Activated CD8-positive, alpha-beta memory T cell treated with anti-CD3 and anti-CD28 coated beads, Interleukin-2, amount 50 U/mL, for 4 hours (primary cell): Measurements from ENCODE around the gene RASIP1.
A peak's percentile ranks its signal among the peaks of the same experiment; 100 is the strongest.
"Not testable (repeated sequence)": the region's sequence is repeated elsewhere in the genome, so short reads cannot be mapped to it uniquely, and the experiment has no call there.

Source experiments
- DNase-seq: peaks from one replicate; pipeline ENCODE4 v3.0.0-alpha.2; 2020

The RASIP1 gene

GRCh38 chr19:48698046-48698445, 42.4 kb downstream of the RASIP1 start:
- DNase-seq: no peak

DNA sequence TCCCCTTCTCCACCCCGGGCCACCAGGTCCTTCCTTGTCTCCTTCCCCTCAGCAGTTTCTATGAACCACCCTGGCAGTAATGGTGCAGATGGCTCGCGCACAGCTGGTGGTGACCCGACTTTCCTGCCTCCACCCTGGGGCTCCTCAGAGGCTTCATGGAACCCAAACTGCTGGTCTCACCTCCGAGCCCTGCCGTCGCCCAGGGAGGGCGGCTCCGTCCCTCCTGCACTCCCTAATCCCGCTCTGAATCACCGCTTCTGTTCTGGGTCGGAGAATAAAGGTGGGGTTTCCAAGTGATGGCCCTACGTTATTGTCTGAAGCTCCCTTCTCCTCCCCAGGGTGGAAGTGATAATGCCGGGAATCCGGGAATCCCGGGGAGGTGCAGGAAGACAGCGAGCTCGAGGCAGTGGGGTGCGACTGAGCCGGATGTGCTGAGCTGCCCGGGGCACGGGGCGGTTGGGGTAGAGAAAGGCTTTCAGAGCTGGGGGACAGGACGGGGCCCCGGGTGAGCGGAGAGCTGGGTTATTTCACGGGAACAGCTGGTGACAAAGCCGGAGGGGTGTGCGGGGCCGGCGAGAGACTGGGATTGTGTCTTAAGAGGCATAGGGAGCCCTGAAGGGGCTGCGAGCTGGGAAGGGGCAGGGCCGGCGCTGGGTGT, 43.9 kb downstream of the RASIP1 start:
- no peak for DNase-seq

DNA sequence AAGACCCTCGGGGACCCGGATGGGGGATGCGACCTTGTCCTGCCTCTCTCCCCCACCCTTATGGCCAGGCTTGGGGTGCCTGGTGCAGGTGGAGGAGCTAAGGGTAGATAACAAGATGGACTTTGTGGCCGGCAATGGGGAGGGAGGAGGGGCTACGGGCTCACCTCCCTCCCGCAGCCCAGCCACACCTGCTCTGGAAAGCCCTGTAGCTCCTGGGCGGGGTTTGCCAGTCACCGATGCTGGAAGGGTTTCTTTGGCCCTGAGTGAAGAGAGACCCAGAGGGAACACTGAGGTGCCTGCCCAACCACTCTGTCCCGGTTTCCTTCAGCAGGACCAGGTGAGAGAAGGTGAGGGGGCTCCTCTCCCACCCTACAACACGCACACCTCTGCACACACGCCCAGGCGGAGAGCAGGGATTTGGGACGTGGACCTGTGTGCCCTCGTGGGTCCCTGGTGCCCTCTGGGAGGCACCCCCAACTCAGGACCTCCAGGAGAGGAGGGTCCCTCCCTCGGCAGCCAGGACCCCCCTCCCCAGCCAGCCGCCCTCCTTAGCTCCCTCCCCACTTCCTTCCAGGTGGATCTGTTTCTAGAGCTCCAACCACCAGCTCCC, 44.6 kb downstream of the RASIP1 start, which contains the start of gene FUT2:
TSS of gene FUT2 (plus strand) at position 229 of the 610 bp plus-strand sequence. CDS start 6,986 bp downstream, outside the sequence.
- DNase-seq: no peak

GRCh38 chr19:48693629-48694028, 46.8 kb downstream of the RASIP1 start:
- not testable (repeated sequence) for DNase-seq

GRCh38 chr19:48689449-48689848, 51.0 kb downstream of the RASIP1 start:
- no peak for DNase-seq

DNA sequence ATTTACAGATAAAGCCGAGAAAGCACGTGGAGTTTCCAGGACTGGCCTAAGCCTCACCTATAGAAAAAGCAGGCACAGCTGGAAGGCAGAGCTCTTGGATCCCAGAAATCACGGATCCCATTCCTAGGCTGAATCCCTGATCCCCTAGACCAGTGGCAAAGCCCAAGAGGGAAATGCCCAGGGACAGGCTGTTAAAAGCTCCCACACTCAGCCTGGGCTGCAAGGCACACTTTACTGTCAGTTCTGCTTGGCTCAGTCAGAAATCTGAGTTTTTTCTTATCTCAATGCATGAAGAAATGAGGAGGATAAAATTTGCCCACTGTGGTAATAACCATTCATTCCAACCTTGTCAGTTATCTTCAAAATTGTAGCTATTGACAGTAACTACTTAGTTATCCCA, 52.6 kb downstream of the RASIP1 start:
- DNase-seq: no peak

DNA sequence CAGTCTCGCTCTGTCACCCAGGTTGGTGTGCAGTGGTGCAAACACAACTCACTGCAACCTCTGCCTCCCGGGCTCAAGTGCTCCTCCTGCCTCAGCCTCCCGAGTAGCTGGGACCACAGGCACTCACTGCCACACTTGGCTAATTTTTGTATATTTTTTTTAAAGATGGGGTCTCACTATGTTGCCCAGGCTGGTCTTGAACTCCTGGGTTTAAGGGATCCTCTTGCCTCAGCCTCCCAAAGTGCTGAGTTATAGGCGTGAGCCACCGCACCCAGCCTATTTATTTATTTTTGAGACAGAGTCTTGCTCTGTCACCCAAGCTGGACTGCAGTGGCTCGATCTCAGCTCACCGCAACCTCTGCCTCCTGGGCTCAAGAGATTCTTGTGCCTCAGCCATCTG, 53.8 kb downstream of the RASIP1 start:
- not testable (repeated sequence) for DNase-seq

DNA sequence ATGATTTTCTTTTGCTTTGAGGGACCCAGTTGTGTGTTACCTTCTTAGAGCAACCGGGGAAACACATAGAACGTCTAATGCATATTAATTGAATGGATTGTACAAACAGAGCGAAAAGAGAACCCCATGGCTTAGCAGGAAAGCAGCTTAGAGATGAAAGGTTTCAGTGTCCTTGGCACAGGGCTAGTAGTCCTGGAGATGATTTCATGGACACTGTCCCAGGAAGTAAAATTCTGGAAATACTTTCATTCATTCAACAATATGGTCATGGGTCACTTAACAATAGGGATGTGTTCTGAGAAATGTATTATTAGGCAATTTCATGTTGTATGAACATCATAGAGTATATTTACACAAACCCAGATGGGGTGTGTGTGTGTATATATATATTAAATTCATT, 54.3 kb downstream of the RASIP1 start:
- DNase-seq: no peak

GRCh38 chr19:48685583-48685982, 54.8 kb downstream of the RASIP1 start:
- no peak for DNase-seq

DNA sequence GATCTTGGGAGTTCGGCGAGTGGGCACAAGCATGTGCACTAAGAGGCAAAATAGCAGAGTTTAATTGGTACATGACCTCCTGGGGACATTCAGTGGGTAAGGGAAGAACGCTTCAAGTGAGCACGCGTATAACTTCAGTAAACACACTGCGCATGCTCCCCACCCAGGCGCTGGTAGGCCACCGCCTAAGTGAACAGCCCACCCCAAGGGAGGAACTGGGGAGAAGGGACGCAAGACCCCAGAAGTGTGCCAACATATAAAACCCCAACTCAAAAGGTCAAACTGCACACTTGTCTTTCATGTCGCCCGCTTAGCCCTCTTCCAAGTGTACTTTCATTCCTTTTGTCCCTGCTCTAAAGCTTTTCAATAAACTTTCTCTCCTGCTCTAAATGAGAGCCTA, 57.1 kb downstream of the RASIP1 start:
- DNase-seq: peak; percentile 43

GRCh38 chr19:48681127-48681470, 59.3 kb downstream of the RASIP1 start:
- no peak for DNase-seq

DNA sequence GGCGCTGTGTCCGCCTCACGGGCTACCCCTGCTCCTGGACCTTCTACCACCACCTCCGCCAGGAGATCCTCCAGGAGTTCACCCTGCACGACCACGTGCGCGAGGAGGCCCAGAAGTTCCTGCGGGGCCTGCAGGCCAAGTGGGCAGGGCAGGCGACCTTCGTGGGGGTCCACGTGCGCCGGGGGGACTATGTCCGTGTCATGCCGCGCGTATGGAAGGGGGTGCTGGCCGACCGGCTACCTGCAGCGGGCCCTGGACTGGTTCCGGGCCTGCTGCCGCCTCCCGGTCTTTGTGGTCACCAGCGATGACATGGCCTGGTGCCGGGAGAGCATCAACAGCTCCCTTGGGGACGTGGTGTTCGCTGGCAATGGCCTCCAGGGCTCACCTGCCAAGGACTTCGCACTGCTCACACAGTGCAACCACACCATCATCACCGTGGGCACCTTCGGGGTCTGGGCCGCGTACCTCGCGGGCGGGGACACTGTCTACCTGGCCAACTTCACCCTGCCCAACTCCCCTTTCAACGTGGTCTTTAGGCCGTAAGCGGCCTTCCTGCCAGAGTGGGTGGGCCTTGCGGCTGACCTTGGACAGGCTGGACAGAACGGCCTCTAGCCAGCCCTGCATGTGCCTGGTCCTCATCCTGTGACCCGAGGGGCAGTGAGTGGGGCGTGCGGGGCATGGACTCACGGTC, 59.8 kb downstream of the RASIP1 start:
- DNase-seq: no peak

- DNase-seq: not testable (repeated sequence)
Measured at GRCh38 chr19:48680006-48680405, 60.4 kb downstream of the RASIP1 start.

- DNase-seq: no peak
Measured at GRCh38 chr19:48678201-48678600, 62.2 kb downstream of the RASIP1 start.

DNA sequence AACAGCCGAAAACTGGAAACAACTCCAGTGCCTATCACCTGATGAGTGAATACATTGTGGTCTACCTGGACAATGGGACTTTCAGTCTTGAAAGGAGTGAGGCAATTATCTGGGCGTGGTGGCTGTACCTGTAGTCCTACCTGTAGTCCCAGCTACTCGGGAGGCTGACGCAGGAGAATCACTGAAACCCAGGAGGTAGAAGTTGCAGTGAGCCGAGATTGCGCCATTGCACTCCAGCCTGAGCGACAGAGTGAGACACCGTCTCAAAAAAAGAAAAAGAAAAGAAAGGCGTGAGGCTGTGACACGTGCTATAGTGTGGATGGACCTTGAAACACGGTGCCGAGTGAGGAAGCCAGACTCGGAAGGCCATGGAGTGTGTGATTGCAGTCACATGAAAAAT, 63.5 kb downstream of the RASIP1 start:
- DNase-seq: no peak

DNA sequence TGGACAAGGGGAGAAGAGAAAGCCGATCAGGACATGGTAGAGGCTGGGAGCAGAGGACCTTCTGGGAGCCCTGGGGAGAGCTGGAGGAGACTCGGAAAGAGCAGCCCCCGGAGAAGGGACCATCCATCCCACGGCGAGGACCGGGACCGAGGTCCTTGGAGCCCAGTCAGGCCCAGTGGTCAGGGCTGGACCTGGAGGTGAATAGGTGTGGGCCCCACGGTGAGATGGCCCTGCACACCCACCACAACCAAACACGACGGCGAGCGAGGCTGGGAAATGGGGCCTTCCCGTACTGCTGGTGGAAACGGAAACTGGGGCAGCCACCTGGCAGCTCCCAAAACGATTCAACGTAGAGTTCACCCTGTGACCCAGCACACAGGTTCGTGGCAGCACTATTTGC, 63.9 kb downstream of the RASIP1 start:
- no peak for DNase-seq

- DNase-seq: peak; percentile 71
Measured at GRCh38 chr19:48674921-48675824, 65.2 kb downstream of the RASIP1 start.

- no peak for DNase-seq
Measured at GRCh38 chr19:48674216-48674809, 66.1 kb downstream of the RASIP1 start.

GRCh38 chr19:48673436-48674100, 66.8 kb downstream of the RASIP1 start:
- DNase-seq: no peak

GRCh38 chr19:48672994-48673393, 67.4 kb downstream of the RASIP1 start, which contains the start of gene NTN5:
TSS of gene NTN5 (minus strand) at chr19:48673017. CDS start at chr19:48670986, 2,031 bp downstream.
- DNase-seq: no peak

DNA sequence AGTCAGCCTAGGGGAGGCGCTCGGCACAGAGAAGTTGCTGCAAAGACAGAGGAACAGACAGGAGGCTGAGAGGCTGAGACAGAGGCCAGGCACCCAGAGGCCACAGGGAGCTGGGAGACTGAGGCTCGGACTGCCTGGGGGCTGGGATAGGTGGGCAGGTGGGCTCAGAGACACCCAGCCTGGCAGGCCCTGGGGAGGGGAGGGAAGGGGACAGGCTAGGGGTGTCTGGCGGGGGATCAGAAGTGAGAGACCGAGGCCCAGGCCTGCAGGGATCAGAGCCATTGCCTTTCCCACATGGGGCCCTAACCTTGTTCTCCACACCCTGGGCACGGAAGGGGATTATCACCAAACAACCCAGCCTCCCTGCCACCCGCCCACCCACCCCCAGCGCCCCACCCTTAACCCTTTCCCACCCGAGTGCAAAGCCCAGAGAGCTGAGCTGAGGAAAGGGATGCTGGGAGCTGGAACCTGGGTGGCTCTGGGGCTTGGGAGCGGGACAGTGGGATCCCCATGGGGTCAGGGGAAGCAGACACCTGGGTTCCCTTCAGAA, 68.9 kb downstream of the RASIP1 start:
- no peak for DNase-seq
